HG02610 (cell line): ENCODE results near the gene RNF111.
"Not testable (repeated sequence)": the region's sequence is repeated elsewhere in the genome, so short reads cannot be mapped to it uniquely, and the experiment has no call there.

Experiments used
- ATAC-seq: cut with Tn5 transposase; IDR thresholded peaks from one replicate; pipeline ENCODE4 v1.9.1; 2021; ENCODE audit warnings: mild to moderate bottlenecking, moderate library complexity; ENCODE audit not compliant: unreplicated experiment

The RNF111 gene

GRCh38 chr15:59052915-59053407 is 65.5 kb downstream of the RNF111 start:
- no peak for ATAC-seq

DNA sequence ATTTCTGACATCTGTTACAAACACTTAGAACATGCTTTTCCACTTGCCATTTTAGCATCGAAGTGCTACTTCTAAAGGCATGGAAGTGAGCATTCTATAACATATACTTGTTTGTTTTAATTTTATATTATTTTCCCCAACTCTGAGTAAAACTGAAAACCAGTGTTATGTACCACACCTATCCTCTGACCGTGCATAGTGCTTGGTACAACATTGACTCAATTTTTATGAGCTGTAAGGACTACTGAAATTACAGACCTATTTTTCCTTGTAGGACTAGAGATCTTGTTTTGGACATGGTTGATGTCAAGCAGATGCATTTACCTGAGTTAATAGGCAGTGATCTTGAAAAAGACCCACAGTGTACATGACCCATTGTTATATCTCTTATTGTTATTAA is 66.0 kb downstream of the RNF111 start:
- peak; percentile 70 for ATAC-seq

DNA sequence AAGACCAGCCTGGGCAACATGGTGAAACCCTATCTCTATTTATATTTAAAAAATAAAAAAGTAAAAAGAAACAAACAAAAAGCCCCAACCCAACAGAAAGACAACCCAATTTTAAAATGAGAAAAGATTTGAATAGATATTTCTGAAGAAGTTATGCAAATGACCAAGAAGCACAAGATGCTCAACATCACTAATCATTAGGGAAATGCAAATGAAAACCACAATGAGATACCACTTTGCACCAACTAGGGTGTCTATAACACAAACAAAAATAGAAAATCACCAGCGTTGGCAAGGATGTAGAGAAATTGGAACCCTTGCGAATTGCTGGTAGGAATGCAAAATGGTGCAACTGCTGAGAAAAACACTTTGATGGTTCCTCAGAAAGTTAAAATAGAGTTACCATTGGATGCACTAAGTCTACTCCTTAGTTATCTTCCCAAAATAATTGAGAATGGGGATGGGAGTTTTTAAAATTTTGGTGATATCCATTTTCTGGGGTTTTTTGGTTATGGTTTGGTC is 71.7 kb downstream of the RNF111 start:
- no peak for ATAC-seq

- ATAC-seq: no peak
Observed at GRCh38 chr15:59060348-59060747, 72.9 kb downstream of the RNF111 start.

DNA sequence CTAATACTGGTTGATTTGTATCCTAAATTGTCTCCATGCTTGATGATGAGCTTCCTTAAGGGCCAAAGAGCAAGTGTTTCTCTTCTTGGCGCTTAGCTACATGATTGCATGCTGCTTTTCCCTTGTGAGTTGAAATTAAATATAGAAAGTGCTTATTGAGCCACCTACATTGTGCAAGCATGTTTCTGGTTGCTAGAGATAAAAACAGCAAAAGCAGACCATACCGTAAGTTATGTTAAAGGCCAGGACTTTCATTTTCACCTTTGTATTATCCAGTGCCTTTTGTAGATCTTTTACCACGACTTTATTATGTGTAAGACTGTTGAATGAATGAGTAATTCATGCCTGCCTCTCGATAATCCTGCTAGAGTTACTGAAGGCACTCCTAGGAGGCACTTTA is 75.6 kb downstream of the RNF111 start:
- no peak for ATAC-seq

DNA sequence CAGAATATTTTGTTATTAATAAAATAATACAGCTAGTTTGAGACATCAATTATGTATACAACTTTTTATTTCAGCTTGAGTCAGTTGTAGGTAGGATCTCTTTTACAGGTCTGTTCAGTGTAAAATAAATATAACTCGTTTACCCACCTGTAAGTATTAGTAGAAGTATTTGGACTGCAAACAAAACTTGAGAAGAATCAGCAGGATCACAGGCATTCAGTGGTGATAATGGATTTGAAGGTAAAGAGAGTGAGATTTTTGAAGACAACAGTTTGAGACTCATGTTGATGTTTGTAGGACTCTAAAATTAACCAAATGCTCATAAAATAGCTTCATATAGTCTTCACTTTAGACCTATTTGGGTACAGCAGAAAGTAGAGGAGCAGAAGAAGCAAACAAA is 82.0 kb downstream of the RNF111 start:
- no peak for ATAC-seq

DNA sequence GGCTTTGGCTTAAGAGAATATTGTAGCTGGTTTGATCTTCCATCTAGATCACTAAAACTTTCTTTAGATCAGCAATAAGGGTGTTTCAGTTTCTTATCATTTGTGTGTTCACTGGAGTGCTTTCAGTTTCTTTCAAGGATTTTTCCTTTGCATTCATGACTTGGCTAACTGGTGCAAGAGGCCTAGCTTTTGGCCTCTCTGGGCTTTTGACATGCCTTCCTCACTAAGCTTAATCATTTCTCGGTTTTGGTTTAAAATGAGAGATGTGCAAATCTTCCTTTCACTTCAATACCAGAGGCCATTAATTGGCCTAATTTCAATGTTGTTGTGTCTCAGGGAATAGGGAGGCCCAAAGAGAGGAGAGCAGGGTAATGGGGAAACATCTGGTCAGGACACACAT is 87.1 kb downstream of the RNF111 start:
- no peak for ATAC-seq

- no peak for ATAC-seq
Observed at GRCh38 chr15:59087731-59088130, 100.3 kb downstream of the RNF111 start.

- ATAC-seq: no peak
Observed at GRCh38 chr15:59094077-59094476, 106.6 kb downstream of the RNF111 start.

GRCh38 chr15:59096429-59096828 is 109.0 kb downstream of the RNF111 start:
- no peak for ATAC-seq

DNA sequence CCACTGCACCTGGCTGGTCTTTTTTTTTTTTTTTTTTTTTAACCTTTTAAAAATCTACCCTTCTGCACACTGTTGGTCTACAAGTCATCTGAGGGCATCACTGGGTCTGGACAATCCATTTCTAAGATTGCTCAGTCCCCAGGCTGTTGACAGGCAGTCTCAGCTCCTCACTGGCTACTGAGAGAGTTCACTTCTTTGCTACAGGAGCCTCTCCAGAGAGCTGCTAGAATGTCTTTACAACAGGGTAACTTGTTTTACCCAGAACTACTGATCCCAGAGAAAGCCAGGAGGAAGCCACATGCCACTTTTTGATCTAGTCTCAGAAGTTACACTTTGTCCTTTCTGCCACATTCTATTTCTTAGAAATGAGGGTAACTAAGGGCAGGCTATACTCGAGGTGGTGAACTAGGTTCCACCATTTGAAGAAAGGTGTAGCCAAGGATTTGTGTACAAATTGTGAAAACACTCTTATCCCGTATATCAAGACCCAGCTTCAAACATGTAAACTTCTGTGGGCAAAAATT is 111.8 kb downstream of the RNF111 start:
- no peak for ATAC-seq

- ATAC-seq: no peak
Observed at GRCh38 chr15:59104602-59104911, 117.1 kb downstream of the RNF111 start.

- peak; percentile 99 for ATAC-seq
Observed at GRCh38 chr15:59104912-59105732, 117.7 kb downstream of the RNF111 start, which contains the start of gene CCNB2. Gene CCNB2, plus strand, starts transcription at chr15:59105146. Its CDS starts 123 bp downstream, at chr15:59105269.

DNA sequence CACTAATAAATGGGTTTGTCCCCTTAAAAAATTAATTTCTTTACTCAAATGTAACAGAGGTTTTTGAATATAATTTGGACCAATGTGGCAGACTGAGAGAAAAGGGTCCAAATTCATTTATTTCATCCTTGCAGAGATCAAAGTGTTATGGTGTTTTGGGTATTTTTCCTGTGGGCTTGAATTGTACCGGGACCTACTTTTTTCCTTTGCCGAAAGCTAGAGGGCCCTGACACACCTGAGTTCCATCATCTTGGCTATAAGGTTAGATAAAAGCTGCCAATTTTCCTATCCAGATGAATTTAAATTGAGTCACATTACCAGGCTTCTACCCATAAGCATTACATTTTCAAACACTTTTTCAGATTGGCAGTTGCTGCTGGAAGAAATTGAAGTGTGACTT is 118.4 kb downstream of the RNF111 start:
- no peak for ATAC-seq

DNA sequence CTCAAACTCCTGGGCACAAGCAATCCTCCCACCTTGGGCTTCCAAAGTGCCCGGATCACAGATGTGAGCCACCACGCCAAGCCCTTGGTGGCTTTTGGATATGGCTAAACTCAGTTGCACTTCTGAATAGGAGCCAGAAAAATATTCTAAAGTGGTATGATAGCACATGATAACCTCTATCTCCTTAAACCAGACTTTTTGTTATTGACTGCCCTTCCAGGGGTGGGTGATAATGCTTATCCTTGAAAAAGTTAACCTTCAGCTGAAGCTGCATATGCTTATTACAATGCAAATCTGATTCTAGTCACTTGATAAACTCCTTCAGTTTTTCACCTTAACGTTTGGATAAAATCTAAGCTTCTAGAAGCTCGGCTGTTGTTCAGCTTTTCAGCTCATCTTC is 123.8 kb downstream of the RNF111 start:
- no peak for ATAC-seq

DNA sequence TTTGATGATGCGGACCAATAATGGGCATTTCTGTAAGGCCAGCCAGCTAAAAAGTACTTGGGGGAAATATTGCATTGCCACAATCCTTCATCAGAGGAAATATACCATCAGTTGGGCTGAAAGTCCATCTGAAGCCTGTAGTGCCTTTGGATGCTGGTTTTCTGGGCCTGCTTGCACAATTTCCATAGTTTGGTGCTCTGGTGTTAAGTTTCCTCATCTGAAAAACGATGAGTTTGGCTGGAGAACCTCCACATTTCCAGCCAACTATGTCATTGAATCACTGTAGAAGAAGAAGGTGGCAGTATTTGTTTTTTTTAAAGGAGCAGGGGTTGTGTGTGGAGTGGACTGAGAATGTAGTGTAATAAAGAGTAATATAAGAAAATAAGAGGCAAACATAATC is 127.6 kb downstream of the RNF111 start:
- ATAC-seq: no peak

- ATAC-seq: no peak
Observed at GRCh38 chr15:59116141-59116540, 128.7 kb downstream of the RNF111 start.

- no peak for ATAC-seq
Observed at GRCh38 chr15:59116771-59117170, 129.3 kb downstream of the RNF111 start.

- no peak for ATAC-seq
Observed at GRCh38 chr15:59119625-59120024, 132.2 kb downstream of the RNF111 start.

GRCh38 chr15:59120937-59121336 is 133.5 kb downstream of the RNF111 start:
- ATAC-seq: no peak

- ATAC-seq: no peak
Observed at GRCh38 chr15:59124261-59124660, 136.8 kb downstream of the RNF111 start.

DNA sequence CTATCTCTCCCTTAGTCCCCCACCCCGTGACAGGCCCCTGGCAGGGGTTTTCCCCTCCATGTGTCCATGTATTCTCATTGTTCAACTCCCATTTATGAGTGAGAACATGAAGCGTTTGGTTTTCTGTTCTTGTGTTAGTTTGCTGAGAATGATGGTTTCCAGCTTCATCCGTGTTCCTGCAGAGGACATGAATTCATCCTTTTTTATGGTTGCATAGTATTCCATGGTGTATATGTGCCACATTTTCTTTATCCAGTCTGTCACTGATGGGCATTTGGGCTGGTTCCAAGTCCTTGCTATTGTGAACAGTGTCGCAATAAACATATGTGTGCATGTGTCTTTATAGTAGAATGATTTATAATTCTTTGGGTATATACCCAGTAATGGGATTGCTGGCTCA is 138.2 kb downstream of the RNF111 start:
- ATAC-seq: not testable (repeated sequence)
